ENCODE results near the gene MESD.

Gene MESD

DNA sequence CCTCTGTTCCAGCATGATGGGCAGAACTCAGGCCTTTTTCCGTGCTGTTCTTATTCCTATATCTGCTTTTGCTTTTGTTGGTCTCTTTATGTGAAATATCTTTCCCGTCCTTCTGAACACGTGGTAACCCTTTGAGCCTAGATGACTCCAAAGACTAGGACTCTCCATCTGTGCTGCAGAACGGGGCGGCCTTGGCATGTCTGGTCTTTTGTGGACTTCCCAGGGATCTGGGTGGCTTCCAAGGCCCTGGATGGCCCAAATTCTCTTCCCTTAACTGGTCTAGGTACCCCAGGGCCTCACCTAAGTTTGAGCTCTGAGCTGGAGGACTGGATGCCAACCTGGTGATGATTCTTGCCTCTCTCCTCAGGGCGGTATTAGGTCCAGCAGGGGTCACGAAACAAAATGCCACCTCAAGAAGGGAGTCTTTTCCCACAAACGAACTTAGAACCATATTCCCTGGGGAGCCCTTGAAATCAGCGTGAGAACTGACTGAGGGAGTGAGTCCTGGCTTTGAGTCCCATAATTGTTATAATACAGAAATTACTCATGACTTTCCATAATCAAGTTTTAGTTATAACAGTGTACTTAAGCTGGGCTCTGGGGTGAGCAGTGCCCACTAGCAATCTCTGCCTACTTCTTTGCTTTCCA lies 25.0 kb upstream of the MESD start:
- no peak for ATAC-seq

DNA sequence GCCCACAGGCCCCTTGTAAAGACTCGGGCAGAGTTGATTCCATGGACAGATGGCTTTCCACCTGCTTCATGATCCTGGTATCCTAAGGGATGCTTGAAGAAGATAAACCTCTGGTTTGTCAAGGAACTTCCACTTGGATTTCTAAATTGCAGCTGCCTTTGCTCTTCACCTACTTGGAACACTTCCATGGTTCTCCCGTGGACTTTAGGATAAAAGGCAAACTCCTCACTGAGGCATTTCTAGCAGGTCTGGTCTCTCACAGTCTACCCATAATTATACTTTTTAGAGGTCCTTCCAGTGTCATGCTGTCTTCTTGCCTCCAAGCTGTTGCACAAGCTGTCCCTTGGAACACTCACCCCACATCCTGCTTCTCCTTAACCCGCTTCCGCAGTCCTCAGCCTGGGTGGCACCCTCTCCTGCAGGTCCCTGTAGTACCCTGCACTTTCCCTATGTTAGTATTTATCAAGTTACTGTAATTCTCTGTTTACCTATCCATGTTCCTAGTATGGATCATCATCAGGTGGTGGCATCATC lies 23.8 kb upstream of the MESD start:
- no peak for ATAC-seq

DNA sequence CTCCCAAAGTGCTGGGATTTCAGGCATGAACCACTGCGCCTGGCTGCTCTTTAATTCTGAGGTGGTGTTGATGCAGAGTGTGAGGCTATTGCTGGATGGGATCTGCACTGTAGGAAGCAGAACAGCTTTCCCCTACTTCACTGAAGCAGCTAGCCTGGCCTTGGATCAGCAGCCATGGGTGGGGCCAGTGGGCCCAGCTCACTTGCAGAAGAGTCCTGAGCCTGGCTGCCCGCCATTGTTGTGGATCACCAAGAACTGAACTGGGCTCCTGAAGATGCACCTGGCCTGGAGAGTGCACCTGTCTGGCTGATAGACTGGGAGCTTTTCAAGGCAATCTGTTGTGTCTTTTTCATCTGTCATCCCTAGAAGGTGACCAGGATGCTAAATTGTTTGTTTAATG lies 23.0 kb upstream of the MESD start:
- ATAC-seq = no peak

DNA sequence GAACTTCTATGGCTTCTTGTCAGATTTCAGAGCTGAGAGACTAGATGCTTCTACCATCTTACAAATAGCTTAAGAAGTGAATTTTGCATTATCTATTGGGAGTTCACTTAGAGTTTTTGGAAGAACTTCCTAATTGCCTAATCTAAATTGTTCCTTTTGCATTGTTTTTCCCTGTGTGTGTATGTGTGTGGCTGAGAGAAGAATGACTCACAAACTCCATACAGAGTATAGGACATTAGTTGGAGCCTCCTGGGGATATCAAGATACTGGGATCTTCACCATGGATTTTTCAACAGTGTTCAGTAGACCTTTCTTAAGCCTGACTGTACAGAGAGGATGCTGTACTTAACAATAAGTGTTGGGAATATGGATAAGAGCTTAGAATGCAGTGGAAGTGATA lies 22.0 kb upstream of the MESD start:
- ATAC-seq = no peak

DNA sequence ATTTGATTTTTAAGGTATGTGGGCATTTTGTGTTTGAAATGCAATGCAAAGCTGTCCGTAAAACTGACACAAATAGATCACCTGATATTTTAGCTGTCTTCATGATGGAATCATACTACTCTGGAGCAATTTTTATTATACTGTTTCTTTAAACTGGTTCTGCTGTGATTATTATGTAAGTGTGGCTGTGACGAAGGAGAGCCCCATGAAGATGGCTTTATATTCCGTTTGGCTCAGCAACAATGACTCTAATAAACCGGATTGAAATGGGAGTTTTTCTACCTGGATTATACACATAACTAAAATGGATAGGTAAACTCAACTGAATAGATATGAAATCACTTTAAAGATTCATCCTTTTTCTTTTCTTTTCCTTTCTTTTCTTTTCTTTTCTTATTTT lies 20.5 kb upstream of the MESD start:
- no peak for ATAC-seq

DNA sequence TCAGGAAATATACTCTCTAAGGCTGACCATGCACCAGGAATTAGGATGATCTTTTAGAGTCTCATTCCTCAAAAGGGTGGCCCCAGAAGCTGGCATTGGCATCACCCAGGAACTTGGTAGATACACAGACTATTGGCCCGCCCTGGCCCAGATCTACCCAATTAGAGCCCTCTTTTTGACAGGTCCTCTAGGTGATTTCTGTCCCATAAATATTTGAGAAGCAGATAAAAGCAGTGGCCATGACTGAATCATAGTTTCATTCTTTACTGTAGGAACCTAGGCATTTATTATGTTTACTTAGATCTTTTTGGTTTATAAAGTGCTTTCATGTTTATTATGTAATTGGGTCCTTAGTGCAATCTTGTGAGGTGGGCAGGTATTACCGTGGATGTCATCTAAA lies 18.7 kb upstream of the MESD start:
- no peak for ATAC-seq

DNA sequence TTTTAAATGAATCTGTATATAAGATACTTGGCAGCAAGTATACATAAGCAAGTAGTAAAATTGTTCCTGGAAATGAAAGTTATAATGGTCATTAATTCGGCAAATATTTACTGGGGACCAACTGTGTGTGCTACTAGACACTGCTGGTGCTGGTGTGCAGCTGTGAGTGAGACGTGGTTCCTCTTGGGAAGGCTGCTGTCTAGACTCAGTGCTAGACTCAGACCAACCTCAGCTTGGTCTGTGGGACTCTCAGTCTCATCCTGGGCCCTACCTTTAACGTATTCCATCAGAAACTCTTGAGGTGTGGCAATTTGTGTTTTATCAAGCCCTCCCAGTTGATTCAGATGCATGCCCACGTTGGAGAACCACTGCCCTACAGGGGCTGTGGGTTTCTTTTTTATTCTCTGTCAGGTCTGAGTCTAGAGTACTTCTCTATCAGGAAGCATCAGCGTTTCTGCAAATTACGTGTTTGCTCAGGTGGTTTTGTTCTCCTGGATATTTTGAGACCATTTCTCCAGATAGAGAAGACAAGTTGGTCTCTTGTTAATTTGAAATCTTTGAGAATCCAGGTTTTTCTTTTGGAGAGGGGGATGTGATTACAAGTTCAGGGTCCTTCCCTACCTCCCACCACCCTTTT lies 17.9 kb upstream of the MESD start:
- no peak for ATAC-seq

DNA sequence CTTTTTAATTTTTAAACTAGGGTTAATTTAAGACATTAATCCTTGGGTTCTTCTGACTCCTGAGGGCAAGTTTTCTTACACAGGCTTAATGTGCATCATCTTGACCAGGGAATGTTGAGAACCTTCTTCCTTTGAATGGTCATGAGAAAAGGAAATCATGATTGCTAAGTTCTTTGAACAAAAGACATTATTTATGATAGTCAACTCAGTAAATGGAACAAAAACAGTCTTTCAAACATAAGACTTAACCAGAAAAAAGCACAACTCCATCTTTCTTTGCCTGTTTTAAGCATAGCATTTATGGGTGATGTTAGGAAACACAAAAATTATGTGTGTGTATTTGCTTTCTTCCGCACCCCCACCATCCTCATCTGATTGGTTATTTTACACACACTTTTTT lies 16.5 kb upstream of the MESD start:
- no peak for ATAC-seq

DNA sequence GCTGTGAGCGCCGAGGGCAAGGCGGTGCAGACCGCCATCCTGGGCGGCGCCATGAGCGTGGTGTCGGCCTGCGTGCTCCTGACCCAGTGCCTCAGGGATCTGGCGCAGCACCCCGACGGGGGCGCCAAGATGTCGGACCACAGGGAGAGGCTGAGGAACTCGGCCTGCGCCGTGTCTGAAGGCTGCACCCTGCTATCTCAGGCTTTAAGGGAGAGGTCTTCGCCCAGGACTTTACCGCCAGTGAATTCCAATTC lies 13.4 kb upstream of the MESD start:
- ATAC-seq = no peak

DNA sequence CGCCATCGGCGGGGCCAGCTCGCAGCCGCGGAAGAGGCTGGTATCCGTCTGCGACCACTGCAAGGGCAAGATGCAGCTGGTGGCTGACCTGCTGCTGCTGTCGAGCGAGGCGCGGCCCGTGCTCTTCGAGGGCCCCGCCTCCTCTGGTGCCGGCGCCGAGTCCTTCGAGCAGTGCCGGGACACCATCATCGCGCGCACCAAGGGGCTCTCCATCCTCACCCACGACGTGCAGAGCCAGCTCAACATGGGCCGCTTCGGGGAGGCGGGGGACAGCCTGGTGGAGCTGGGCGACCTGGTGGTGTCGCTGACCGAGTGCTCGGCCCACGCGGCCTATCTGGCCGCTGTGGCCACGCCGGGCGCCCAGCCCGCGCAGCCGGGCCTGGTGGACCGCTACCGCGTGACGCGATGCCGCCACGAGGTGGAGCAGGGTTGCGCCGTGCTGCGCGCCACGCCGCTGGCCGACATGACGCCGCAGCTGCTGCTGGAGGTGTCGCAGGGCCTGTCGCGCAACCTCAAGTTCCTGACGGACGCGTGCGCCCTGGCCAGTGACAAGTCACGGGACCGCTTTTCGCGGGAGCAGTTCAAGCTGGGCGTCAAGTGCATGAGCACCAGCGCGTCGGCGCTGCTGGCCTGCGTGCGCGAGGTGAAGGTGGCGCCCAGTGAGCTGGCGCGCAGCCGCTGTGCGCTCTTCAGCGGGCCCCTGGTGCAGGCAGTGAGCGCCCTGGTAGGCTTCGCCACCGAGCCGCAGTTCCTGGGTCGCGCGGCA lies 12.9 kb upstream of the MESD start:
- ATAC-seq = no peak

DNA sequence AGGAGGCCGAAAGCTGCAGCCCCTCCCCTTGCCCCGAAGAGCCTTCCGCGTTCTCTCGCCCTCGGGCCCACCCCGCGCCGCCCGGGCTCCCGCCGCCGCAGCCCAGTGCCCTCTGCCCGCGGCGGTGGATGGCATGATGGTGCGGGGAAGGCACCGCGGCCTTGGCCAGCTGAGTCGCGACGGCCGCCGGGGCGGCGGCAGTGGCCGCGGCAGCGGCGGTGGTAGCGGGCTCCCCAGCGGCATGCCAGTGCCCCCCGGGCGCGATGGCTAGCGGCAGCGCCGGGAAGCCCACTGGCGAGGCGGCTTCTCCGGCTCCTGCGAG lies 12.4 kb upstream of the MESD start:
- ATAC-seq = no peak

DNA sequence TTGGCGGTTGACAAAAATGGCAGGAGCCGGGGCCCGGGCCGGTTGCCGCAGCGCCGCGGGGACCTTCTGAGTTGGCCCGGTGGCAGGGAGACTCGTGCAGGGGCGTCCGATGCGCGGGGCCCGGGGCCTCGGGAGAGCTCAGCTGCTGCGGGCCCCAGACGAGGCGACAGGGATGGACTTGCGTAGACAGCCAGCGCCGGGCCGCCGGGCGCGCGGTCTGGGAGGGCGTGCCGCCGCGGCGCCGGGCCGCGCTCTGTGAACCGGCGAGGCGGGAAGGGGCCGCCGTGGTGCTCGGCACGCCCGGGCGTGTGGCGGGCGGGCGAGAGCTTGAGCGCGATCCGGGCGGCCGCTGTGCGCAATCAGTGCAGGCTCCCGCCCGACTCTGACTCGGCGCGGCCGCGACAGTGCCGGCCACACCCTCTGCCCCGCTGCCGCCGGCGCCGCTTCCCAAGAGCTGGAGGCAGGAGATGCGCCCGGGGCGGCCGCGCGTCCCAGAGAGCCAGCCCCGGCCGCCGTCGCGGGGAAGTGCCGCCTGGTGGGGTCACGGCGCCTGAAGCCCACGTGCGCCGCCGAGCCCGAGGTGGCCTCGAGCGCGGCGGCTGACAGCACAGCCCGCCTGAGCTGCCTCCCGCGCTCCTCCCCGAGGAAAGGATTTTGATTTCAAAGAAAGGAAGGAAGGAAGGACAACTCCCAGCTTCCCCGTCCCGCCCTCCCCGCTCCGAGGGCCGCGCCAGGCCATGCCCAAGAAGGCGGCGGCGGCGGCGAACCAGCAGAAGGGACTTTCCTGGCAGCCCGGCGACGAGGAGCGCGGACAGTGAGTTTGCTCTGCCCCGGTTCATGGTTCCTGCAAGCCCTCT lies 11.8 kb upstream of the MESD start:
- ATAC-seq = peak; percentile 26 to 37

DNA sequence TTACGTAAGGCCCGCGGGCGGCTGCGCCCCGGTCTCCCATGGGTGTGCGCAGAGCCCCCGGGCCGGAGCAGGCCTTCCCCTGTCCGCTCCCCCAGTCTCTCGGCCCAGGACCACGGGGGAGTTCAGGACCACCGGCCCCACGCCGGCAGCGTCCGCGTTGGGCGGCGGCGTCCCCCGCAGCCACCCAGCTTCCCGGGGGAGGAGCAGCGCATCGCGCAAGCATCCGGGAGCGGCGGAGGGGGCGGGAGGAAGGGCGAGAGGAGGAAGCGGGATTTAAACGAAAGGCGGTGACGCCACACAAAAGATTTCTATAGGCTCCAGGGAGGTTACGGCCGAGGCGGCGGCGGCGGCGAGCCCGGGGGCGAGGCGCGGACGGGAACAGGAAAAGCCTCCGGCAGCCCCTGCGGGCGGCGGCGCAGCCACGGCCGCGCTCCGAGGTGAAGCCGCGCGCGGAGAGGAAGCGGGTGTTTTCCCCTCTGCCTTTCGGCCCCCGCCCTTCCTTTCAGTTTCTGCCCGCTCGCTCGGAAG lies 11.1 kb upstream of the MESD start, which contains the start of gene TLNRD1:
Gene TLNRD1 (plus strand): TSS at position 300 of the 528 bp plus-strand sequence. CDS start 1,349 bp downstream, outside the sequence.
- peak; percentile 60 to 69 for ATAC-seq

DNA sequence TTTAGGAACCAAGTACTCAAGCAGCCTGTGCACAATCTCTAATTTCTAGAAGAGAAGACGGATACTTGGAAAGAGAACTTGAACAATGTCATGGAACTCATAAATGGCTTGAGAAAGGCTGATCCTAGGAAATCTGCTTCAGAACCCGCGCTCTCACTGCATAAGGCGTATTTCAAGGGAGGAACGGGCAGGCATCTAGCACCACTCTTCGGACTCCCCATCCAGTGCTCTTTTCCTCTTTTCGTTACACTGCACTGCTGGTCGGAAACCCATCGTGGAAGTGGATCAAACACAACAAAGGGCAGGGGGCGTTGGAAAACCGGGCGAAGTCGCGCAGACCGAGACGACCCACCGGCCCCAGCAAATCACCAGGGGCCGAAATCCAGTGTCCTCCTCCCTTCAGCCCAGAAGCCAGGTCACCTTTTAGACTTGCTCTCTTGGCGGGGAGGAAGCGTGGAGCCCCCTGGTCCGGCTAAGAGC lies 10.6 kb upstream of the MESD start:
- ATAC-seq = no peak

DNA sequence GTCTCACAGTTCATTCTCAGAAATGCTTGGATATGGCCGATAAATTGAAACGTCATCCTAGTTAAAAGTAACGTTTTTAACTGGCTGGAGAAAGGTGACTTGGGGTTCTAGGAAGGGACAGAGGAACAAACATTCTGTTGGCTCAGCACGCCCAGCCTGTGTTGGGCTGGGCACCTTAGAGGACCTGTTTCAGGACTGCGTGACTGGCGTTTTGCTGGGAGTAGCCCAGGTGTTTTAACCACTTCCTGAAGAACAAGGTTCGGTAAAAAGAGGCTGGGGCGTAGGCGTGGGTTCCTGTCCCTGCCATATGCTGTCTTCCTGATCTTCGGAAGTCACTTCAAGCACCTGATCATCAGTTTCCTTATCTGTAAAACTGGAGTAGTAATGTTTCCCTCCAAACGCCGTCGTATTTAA lies 10.0 kb upstream of the MESD start:
- peak; percentile 26 to 40 for ATAC-seq

DNA sequence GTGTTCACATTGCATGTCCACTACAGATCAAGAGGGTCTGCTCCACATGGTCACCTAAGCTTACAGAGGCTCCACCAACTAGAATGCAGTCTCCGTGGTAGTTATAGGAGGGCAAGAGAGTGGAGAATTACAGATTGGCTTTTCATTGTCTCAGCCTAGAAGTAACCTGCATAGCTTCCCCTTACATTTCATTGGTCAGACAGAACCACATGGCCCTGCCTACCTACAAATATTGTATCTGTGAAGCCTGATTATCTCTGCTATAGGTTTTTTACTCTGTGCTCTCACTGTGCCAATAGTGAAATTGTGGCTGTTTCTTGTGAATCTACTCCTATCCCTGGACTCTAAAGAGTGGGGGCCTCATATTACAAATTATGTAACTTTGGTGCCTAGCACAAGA lies 8.6 kb upstream of the MESD start:
- ATAC-seq = no peak

DNA sequence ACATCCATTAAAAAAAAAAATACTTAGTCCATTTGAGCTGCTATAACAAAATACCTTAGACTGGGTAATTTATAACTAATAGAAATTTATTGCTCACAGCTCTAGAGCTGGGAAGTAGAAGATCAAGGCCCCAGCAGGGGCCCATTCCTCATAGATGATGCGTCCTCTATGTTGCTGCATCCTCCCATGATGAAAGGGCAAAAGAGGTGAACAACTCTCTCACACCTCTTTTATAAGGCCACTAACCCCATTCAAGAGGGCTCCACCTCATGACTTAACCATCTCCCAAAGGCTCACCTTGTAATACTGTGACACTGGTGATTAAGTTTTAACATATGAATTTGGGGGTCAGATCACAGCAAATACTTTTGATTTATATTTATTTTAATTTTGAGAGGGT lies 8.1 kb upstream of the MESD start:
- no peak for ATAC-seq

DNA sequence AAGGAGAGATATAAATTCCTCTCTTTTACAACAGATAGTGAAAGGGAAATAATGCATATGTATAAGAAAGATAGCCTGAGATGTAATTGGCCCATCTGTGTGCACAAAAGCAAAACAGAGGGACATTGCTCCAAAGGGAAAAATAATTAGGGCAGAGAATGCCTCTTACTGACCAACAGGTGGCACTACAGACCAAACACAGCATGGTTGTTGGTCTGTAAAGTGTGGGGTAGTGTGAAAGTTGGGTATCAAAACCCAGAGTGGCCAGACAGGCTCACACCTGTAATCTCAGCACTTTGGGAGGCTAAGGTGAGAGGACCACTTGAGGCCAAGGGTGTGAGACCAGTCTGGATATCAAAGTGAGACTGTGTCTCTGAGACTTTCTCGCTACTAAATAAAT lies 6.6 kb upstream of the MESD start:
- no peak for ATAC-seq

DNA sequence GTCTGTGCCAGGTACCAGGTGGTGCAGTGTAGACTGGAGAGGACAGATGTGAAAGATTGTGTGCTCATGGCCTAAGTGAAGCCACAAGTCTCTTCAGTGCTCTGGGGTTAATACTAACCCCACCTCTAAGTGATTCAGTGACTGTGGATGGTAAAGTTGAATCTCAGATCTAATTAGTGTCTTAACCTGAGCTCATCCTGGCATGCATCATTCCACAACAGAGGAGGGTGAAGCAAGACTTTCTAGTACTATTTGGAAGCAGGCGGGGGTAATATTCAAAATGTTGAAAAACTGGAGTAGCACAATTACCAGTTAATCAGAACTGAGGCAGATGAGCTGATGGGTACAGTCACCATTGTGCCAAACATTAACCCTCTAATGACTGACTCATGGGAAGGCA lies 2.8 kb upstream of the MESD start:
- ATAC-seq = no peak

DNA sequence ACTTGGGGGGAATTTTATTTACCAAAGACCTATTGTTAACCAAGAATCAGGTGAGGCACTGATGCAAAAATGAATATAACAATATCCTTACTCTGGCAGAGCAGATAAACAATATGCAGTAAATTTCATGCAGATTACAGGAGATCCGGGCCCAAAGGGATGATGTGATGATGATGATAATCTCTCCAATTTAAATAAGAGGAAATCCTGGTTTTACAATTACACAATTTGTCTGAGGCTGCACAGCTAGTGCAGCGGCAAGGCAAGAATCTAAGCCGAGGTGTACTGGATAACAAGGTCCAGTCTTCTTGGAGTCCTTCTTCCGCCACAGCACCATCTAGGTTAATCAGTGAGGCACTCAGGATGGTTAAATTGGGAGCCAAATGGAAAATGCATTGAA lies 2.4 kb upstream of the MESD start:
- ATAC-seq = no peak

DNA sequence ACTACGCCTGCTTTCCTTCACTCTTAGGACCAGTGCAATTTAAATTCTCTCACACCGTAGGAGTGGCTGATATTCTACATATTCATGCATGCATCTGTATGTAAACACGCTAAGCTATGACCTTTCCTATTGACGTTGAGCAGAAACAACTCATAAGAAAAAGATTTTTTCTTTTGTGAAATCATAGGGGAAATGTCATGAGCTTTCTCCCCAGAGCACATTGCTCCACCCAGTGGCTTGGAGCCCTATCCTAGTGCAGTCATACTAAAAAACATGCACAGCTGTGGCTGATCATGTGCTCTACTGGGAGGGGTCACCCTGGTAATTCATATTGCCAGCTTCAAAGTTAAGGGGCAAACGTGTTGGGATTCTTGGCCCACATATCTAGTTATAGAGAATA lies 1.8 kb upstream of the MESD start:
- ATAC-seq = no peak

DNA sequence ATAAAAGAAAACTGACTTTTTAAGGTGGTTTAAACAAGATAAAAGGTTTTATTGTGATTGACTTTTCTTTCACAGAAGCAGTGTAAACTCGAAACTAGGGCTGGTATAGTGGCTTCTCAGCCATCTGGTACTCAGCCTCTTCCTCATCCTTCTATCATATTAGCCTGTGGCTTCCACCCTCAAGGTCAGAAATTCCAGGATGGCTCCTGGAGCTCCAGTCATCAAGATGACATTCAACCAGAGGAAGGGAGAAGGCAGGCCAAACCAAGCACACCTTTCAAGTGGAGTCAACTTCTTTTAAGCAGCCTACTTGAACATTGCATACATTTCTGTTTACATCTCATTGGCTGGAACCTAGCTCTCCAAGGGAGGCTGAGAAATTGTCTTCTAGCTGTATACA lies 1.3 kb upstream of the MESD start:
- ATAC-seq = no peak

DNA sequence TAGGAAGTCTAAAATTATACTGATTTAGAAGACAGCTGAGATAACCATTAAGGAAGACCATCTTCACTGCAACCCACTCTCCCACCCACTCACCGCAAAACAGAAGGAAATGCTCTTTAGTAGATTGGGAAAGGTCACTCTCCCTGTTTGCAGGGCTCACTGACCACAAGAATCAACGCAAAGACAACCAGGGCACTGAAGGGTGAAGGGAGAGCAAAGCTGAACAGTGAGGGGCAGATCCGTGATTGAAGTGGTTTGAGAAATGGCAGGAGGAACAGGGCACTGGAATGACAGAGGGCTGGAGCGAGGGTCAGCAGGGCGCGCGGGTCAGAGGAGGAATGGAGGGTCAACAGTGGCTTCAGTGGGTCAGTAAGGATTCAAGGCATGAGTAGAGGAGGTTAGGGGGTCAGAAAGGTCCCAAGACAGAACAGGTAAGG lies 520 bp downstream of the MESD start:
- ATAC-seq = no peak
